Heart left ventricle (tissue), 16 donors: ENCODE results near the gene NIBAN1. TPM values are rescaled to one million over a fixed set of nuclear protein-coding genes. Genes with fewer than 3 reads are reported as not detected.
"Not testable (repeated sequence)": the region's sequence is repeated elsewhere in the genome, so short reads cannot be mapped to it uniquely, and the experiment has no call there.

Experiments
- ATAC-seq, 4 donors: fragments of 200-7000 bp; cut with Tn5 transposase; one replicate each; pipeline ENCODE4 v1.9.1; 2020 to 2022; ENCODE audit warnings: moderate library complexity in 4 of 4, mild to moderate bottlenecking in 3 of 4, moderate number of reproducible peaks in 1 of 4
- DNase-seq, 5 donors: peaks; one replicate each; pipeline ENCODE4 v3.0.0-alpha.2; 2020
- H3K27ac ChIP-seq, 12 donors: fragments of 200-600 bp; sonication (generic) in 4 of 12; one replicate each; pipeline versions ENCODE4 v1.5.0 to v1.8.0; 2016 to 2022; ENCODE audit warnings: mild to moderate bottlenecking in 2 of 12
- H3K27me3 ChIP-seq, 9 donors: fragments of 200-600 bp; sonication (generic) in 2 of 9; one replicate each; pipeline versions ENCODE4 v1.5.1 to v1.8.0; 2016 to 2022; ENCODE audit warnings: mild to moderate bottlenecking in 3 of 9
- H3K36me3 ChIP-seq, 9 donors: fragments of 200-600 bp; sonication (generic) in 2 of 9; one replicate each; pipeline versions ENCODE4 v1.5.0 to v1.8.0; 2018 to 2022; ENCODE audit warnings: mild to moderate bottlenecking in 2 of 9
- H3K4me1 ChIP-seq, 12 donors: fragments of 200-600 bp; sonication (generic) in 4 of 12; one replicate each; pipeline versions ENCODE4 v1.5.0 to v1.8.0; 2016 to 2022; ENCODE audit warnings: mild to moderate bottlenecking in 3 of 12
- H3K4me3 ChIP-seq, 12 donors: fragments of 200-600 bp; sonication (generic) in 4 of 12; one replicate each; pipeline versions ENCODE4 v1.5.0 to v1.8.0; 2017 to 2022; ENCODE audit warnings: mild to moderate bottlenecking in 9 of 12, moderate library complexity in 4 of 12
- H3K9me3 ChIP-seq, 12 donors: fragments of 200-600 bp; sonication (generic) in 4 of 12; one replicate each; pipeline versions ENCODE4 v1.5.0 to v1.8.0; 2016 to 2022; ENCODE audit warnings: mild to moderate bottlenecking in 1 of 12
- POLR2A ChIP-seq, 2 donors: fragments of 450-650 bp; IDR thresholded peaks; one replicate each; pipeline ENCODE4 v1.6.1; 2017; ENCODE audit warnings: antibody characterized with exemption in 2 of 2, mild to moderate bottlenecking in 2 of 2, moderate library complexity in 2 of 2
- WGBS, 4 donors: extraction: QIAGEN DNeasy Blood & Tissue Kit in 2 of 4; methylation state at CpG; one replicate each; pipeline versions ENCODE4 v1.1.5 to v1.1.7; 2013 to 2018; 5-methylcytosine and 5-hydroxymethylcytosine counted together
- intact Hi-C, 10 donors: fragments of 100-400 bp; cut with DNase I; formaldehyde crosslinking; loops; one replicate each; pipeline versions ENCODE4 v1.11.1 to v1.14.2; 2022
- polyA plus RNA-seq, 2 donors: library from polyadenylated mRNA; stranded (reverse); fragments of 200-250 nt; gene quantifications; one replicate each; pipeline ENCODE4 v1.2.3, GENCODE V29; 2013
- total RNA-seq, 9 donors: library from RNA; depleted of rRNA in 2 of 9; stranded (reverse); fragments of >200 nt in 2 of 9; fragmentation: NEBNext Ultra II Directional in 3 of 9; extraction: Animal tissue kit (Norgen Biotek cat#: 25700) in 3 of 9; gene quantifications; one replicate each; pipeline versions ENCODE4 v1.1.0 to v1.2.4, GENCODE V29; 2016 to 2023
- TF ChIP-seq, protein P1 (sequence below), 12 donors: fragments of 200-600 bp; sonication (generic) in 4 of 12; IDR thresholded peaks; one replicate each; pipeline versions ENCODE4 v1.5.0 to v1.8.0; 2018 to 2022; ENCODE audit warnings: antibody characterized with exemption in 12 of 12, mild to moderate bottlenecking in 5 of 12
- donor health status: ischemic (EF 13 %, LVEDD 7.1; RV severe dilation, severe dysfunction).
- donor health status: healthy with polysubstance abuse.
- donor health status: DM: no; HTN: yes; CAD: no.
- donor health status: DM: no; HTN: no; CAD: no.
- donor health status: ischemic (EF 25% LVEDD 6.9; RV normal size, moderate dysfunction).
- donor health status: ischemic (EF 25% LVEDD 5.7; RV mildly dilated, moderate dysfunction).
- donor health status: healthy.
- donor health status: DM: yes; HTN: yes; CAD: no.
- donor health status: ischemic (EF 35%, LVEDD 5.7; RV mildly dilated, moderate dysfunction).
- donor health status: nonischemic (EF 11% LVEDD 7.7; RV severe dilation, severe dysfunction).
- donor health status: DM: yes; HTN: yes; CAD: no.
- donor health status: PGD.
- donor health status: ischemic (EF 29% LVEDD 5.4; RV normal size, mild dysfunction).
- donor health status: nonischemic (EF 23%, LVEDD 6.1; RV moderate dilation, normal function).

Gene NIBAN1
- total and polyA plus RNA-seq, 11 donors = 86.0 to 609 (median 278) TPM

DNA sequence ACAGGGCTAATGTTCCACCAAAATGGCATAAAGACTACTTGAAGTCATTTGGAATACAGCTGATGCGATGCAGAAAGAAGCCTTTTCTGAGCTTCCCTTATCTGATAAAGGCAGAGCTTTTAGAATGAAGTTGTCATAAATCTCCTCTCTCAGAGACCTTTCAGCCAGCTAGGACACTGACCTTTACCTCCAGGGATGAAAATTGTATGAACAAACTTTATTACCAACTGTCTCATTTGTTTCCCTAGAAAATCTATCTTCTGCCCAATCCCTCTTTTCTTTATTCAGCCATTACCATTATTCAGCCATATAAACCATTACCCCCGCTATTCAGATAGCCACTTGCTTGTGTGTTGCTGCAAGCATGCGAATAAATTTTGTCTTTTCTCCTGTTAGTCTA, 41.3 kb upstream of the NIBAN1 start:
- Histone ChIP-seq H3K4me3 (no peak overlapping the region), H3K27me3 (no peaks in the 10 kb centered on the region), H3K36me3 (no peaks in the 10 kb centered on the region), H3K4me1 (peaks cover 0 to 4% (median 0%) of the 10 kb centered on the region in 12 donors), H3K27ac (no peak overlapping the region), H3K9me3 (no peaks in the 10 kb centered on the region)
- 91 to 97% (median 94%) methylated on average over 3 of the region's 3 CpGs for WGBS, 4 donors
- TF ChIP-seq, protein P1, sequence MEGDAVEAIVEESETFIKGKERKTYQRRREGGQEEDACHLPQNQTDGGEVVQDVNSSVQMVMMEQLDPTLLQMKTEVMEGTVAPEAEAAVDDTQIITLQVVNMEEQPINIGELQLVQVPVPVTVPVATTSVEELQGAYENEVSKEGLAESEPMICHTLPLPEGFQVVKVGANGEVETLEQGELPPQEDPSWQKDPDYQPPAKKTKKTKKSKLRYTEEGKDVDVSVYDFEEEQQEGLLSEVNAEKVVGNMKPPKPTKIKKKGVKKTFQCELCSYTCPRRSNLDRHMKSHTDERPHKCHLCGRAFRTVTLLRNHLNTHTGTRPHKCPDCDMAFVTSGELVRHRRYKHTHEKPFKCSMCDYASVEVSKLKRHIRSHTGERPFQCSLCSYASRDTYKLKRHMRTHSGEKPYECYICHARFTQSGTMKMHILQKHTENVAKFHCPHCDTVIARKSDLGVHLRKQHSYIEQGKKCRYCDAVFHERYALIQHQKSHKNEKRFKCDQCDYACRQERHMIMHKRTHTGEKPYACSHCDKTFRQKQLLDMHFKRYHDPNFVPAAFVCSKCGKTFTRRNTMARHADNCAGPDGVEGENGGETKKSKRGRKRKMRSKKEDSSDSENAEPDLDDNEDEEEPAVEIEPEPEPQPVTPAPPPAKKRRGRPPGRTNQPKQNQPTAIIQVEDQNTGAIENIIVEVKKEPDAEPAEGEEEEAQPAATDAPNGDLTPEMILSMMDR (IDR thresholded peaks at IDR 0.05) = no peak
- TF ChIP-seq POLR2A (IDR thresholded peaks at IDR 0.05) = no peak
- intact Hi-C loops = no loop called here
- DNase-seq (no peak), ATAC-seq (no peak)

DNA sequence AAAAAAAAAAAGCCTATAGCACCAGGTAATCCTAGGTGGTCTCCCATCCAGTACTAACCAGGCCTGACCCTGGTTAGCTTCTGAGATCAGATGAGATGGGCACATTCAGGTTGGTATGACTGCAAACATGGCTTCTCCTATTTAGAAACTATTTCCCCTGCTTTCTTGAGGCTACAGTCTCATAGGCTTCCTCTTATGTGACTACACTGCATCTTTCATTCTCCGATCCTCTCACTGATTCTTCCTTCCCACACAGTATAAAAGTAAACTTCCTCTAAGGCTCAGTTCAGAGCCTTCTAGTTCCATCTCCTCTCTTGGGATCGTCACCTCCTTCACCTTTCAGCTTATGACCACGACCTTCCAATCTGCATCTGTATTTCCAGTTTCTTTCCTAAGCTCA, 40.6 kb upstream of the NIBAN1 start:
- Histone ChIP-seq H3K27ac (no peak overlapping the region), H3K27me3 (no peaks in the 10 kb centered on the region), H3K36me3 (no peaks in the 10 kb centered on the region), H3K9me3 (no peaks in the 10 kb centered on the region), H3K4me1 (peaks cover 0 to 4% (median 0%) of the 10 kb centered on the region in 12 donors), H3K4me3 (no peak overlapping the region)
- intact Hi-C loops = no loop called here
- DNase-seq (no peak), ATAC-seq (no peak)
- 77 to 82% (median 81%) methylated on average over 3 of the region's 3 CpGs for WGBS, 4 donors
- TF ChIP-seq, protein P1 (IDR thresholded peaks at IDR 0.05) = no peak
- no peak for TF ChIP-seq POLR2A (IDR thresholded peaks at IDR 0.05)

DNA sequence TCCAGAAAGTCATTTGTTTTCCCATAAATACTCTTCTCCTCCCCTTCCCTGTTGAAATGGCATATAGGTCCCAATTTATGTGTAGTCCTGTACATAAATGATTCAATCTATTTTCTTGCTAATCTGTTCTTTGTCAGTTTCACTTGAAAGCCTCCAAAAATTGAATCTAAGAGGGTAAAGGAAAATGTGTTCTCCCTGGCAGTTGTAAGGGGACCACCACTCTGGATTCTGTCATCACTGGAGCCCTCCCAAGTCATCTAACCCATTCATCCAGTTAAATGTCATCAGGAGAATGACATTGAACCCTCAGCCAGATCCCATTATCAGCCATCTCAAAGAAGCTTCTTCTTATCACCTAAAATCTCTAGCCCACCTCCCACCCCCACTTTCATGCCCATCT, 36.1 kb upstream of the NIBAN1 start:
- no peak overlapping the region for H3K4me3 ChIP-seq
- ATAC-seq = no peak
- no peak overlapping the region for H3K27ac ChIP-seq
- DNase-seq = no peak
- no peaks in the 10 kb centered on the region for H3K36me3 ChIP-seq
- no peaks in the 10 kb centered on the region for H3K4me1 ChIP-seq
- H3K9me3 ChIP-seq = no peaks in the 10 kb centered on the region
- TF ChIP-seq, protein P1 (IDR thresholded peaks at IDR 0.05) = no peak
- no peak for TF ChIP-seq POLR2A (IDR thresholded peaks at IDR 0.05)
- intact Hi-C loops = no loop called here
- no peaks in the 10 kb centered on the region for H3K27me3 ChIP-seq

DNA sequence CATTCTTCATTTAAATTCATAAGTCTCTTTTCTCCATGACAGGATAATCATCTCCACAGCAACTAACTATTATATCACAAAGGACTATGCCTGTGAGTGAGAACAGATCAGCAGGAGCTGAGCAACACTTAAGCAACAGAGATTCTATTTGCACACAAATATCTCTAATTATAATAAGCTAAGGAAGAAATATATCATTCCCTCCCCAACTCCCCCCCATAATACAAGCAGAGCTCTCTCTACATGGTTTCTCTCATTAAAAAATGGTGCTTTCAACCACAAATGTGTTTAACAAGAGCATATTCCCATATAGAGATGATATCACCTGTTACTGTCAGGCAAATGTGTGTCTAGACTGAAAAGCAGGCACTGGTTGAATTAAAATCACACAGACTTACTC, 34.5 kb upstream of the NIBAN1 start:
- Histone ChIP-seq H3K27ac (no peak overlapping the region), H3K4me3 (no peak overlapping the region), H3K36me3 (no peaks in the 10 kb centered on the region), H3K9me3 (no peaks in the 10 kb centered on the region), H3K27me3 (no peaks in the 10 kb centered on the region), H3K4me1 (no peaks in the 10 kb centered on the region)
- no peak for ATAC-seq
- DNase-seq = no peak
- intact Hi-C loops = no loop called here
- no peak for TF ChIP-seq POLR2A (IDR thresholded peaks at IDR 0.05)

DNA sequence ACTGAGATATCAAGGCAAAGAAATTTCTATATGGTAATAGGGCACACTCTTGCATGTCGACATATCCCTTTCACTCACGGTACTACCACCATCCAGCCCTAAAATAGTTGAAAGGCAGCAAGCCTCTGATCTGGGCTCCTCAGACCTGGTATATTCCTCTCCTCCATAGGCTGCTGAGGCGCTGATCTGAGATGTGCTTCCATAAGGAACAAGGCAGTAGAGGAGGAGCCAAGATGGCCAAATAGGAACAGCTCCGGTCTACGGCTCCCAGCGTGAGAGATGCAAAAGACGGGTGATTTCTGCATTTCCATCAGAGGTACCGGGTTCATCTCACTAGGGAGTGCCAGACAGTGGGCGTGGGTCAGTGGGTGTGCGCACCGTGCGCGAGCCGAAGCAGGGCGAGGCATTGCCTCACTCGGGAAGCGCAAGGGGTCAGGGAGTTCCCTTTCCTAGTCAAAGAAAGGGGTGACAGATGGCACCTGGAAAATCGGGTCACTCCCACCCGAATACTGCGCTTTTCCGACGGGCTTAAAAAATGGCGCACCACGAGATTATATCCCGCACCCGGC, 27.1 kb upstream of the NIBAN1 start:
- H3K4me1 ChIP-seq, H3K9me3 ChIP-seq, ATAC-seq, DNase-seq, intact Hi-C loops, H3K4me3 ChIP-seq, H3K36me3 ChIP-seq, H3K27me3 ChIP-seq, H3K27ac ChIP-seq: not testable (repeated sequence)
- 93 to 94% (median 94%) methylated on average over 24 to 26 of the region's 26 CpGs for WGBS, 4 donors

DNA sequence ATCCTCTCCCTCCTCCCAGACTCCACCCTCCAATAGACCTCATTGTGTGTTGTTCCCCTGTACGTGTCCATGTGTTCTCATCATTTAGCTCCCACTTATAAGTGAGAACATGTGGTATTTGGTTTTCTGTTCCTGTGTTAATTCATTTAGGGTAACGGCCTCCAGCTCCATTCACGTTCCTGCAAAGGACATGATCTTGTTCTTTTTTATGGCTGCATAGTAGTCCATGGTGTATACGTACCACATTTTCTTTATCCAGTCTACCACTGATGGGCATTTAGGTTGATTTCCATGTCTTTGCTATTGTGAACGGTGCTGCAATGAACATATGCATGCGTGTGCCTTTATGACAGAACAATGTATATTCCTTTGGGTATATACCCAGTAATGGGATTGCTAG, 25.7 kb upstream of the NIBAN1 start:
- H3K27ac ChIP-seq, intact Hi-C loops, H3K4me3 ChIP-seq, H3K36me3 ChIP-seq, DNase-seq, ATAC-seq, H3K27me3 ChIP-seq, H3K9me3 ChIP-seq, H3K4me1 ChIP-seq: not testable (repeated sequence)
- WGBS, 4 donors = 85 to 95% (median 90%) methylated on average over 6 of the region's 6 CpGs
